H4 (cell line): ENCODE data around the gene SMARCB1. TPM values are rescaled to one million over a fixed set of nuclear protein-coding genes. Genes with fewer than 3 reads are reported as not detected.

Experiments used
- DNase-seq: peaks from one replicate; pipeline ENCODE4 v3.0.0-alpha.2; 2015; ENCODE audit warnings: low spot score
- total RNA-seq: library from RNA; depleted of rRNA; stranded (reverse); fragments of >200 nt; shearing (Covaris generic); gene quantifications from 2 replicates; pipeline ENCODE4 v1.2.3, GENCODE V29; 2014

Gene SMARCB1
- total RNA-seq, 1 experiment from 2014 or later = 50.9 TPM

- no peak for DNase-seq
Observed at GRCh38 chr22:23831781-23832180, 45.0 kb downstream of the SMARCB1 start.

- no peak for DNase-seq
Observed at GRCh38 chr22:23832226-23833016, 45.7 kb downstream of the SMARCB1 start.

GRCh38 chr22:23833017-23833751, 46.4 kb downstream of the SMARCB1 start:
- DNase-seq = no peak

- DNase-seq = no peak
Observed at GRCh38 chr22:23833911-23834317, 47.1 kb downstream of the SMARCB1 start.

GRCh38 chr22:23834406-23834792, 47.6 kb downstream of the SMARCB1 start:
- no peak for DNase-seq

GRCh38 chr22:23834793-23835483, 48.2 kb downstream of the SMARCB1 start:
- DNase-seq = no peak

- DNase-seq = no peak
Observed at GRCh38 chr22:23835484-23836144, 48.8 kb downstream of the SMARCB1 start.

GRCh38 chr22:23836281-23836680, 49.5 kb downstream of the SMARCB1 start:
- DNase-seq = no peak

GRCh38 chr22:23836692-23837495, 50.1 kb downstream of the SMARCB1 start:
- no peak for DNase-seq

GRCh38 chr22:23837496-23837859, 50.7 kb downstream of the SMARCB1 start:
- no peak for DNase-seq

GRCh38 chr22:23837911-23838680, 51.3 kb downstream of the SMARCB1 start:
- DNase-seq = no peak

GRCh38 chr22:23838681-23839468, 52.1 kb downstream of the SMARCB1 start, which contains the start of gene DERL3:
Gene DERL3 (minus strand): TSS chr22:23839006. CDS start chr22:23838987, 19 bp downstream.
- DNase-seq = peak; percentile 97

- DNase-seq = no peak
Observed at GRCh38 chr22:23840026-23840425, 53.3 kb downstream of the SMARCB1 start.

- no peak for DNase-seq
Observed at GRCh38 chr22:23841292-23841691, 54.5 kb downstream of the SMARCB1 start.

GRCh38 chr22:23841736-23842445, 55.1 kb downstream of the SMARCB1 start:
- DNase-seq = no peak

GRCh38 chr22:23842599-23842998, 55.8 kb downstream of the SMARCB1 start:
- DNase-seq = no peak

GRCh38 chr22:23844739-23845202, 58.0 kb downstream of the SMARCB1 start:
- DNase-seq = no peak

GRCh38 chr22:23845265-23846080, 58.7 kb downstream of the SMARCB1 start:
- no peak for DNase-seq
